ENCODE measurements around the gene MGME1. TPM values are rescaled to one million over a fixed set of nuclear protein-coding genes. Genes with fewer than 3 reads are reported as not detected.
A peak's percentile ranks its signal among the peaks of the same experiment; 100 is the strongest.

The MGME1 gene
- total and polyA plus RNA-seq, 2 of the 13 experiments (the other 11 are each of a cell fraction or from before 2014, with no cell fraction given), result 36.7 to 66.6 TPM

- TF ChIP-seq TRIM24 (CRISPR knock-in tag; IDR thresholded peaks at IDR 0.05) (no peak), ZFP82 (CRISPR knock-in tag; IDR thresholded peaks at IDR 0.05; ENCODE audit: borderline replicate concordance) (peak; percentile 61; the same call in 1 of the 2 replicates), FOSL1 (CRISPR knock-in tag; IDR thresholded peaks at IDR 0.05; ENCODE audit: borderline replicate concordance) (peak; percentile 19), TEAD3 (CRISPR knock-in tag; optimal IDR thresholded peaks at IDR 0.05; ENCODE audit: borderline replicate concordance) (peak; percentile 80), ZNF788 (CRISPR knock-in tag; IDR thresholded peaks at IDR 0.05; ENCODE audit: borderline replicate concordance) (peak; percentile 99), ZNF773 (CRISPR knock-in tag; IDR thresholded peaks at IDR 0.05; ENCODE audit: borderline replicate concordance) (peak; percentile 70; the same call in 1 of the 2 replicates), STAT5B (CRISPR knock-in tag; IDR thresholded peaks at IDR 0.05) (peak; percentile 53), HIVEP1 (CRISPR knock-in tag; IDR thresholded peaks at IDR 0.05) (peak; percentile 97), ZNF3 (CRISPR knock-in tag; IDR thresholded peaks at IDR 0.05) (no peak), DR1 (CRISPR knock-in tag; IDR thresholded peaks at IDR 0.05) (peak; percentile 100), IKZF4 (CRISPR knock-in tag; IDR thresholded peaks at IDR 0.05; ENCODE audit: borderline replicate concordance, low read depth, not compliant biosample characterization) (peak; percentile 95), ZNF234 (CRISPR knock-in tag; conservative IDR thresholded peaks at IDR 0.05) (peak; percentile 93; the same call in 1 of the 2 replicates), KDM6A (CRISPR knock-in tag; IDR thresholded peaks at IDR 0.05; ENCODE audit: low read depth) (0 out of 2 replicates have a peak, but pooled peaks have one; percentile 43), ARNTL (CRISPR knock-in tag; IDR thresholded peaks at IDR 0.05) (peak; percentile 78; the same call in 1 of the 2 replicates), SOX13 (IDR thresholded peaks at IDR 0.05) (peak; percentile 67; the same call in 1 of the 2 replicates), SOX13 (CRISPR knock-in tag; conservative IDR thresholded peaks at IDR 0.05 in 1 of 2, IDR thresholded peaks at IDR 0.05 in 1 of 2) (peak in 1 of 2 experiments; percentile 62; a peak in 2 of 4 replicates), PAWR (CRISPR knock-in tag; IDR thresholded peaks at IDR 0.05; ENCODE audit: borderline replicate concordance) (no peak), PHF20 (CRISPR knock-in tag; IDR thresholded peaks at IDR 0.05) (peak; percentile 92), NFYB (CRISPR knock-in tag; IDR thresholded peaks at IDR 0.05) (peak; percentile 81), SAFB2 (CRISPR knock-in tag; IDR thresholded peaks at IDR 0.05; ENCODE audit: borderline replicate concordance, low read depth) (peak; percentile 99), ZNF569 (CRISPR knock-in tag; IDR thresholded peaks at IDR 0.05; ENCODE audit: borderline replicate concordance) (peak; percentile 39), DMTF1 (CRISPR knock-in tag; IDR thresholded peaks at IDR 0.05) (no peak; the same call in 1 of the 2 replicates)
- TF ChIP-seq, protein P1, sequence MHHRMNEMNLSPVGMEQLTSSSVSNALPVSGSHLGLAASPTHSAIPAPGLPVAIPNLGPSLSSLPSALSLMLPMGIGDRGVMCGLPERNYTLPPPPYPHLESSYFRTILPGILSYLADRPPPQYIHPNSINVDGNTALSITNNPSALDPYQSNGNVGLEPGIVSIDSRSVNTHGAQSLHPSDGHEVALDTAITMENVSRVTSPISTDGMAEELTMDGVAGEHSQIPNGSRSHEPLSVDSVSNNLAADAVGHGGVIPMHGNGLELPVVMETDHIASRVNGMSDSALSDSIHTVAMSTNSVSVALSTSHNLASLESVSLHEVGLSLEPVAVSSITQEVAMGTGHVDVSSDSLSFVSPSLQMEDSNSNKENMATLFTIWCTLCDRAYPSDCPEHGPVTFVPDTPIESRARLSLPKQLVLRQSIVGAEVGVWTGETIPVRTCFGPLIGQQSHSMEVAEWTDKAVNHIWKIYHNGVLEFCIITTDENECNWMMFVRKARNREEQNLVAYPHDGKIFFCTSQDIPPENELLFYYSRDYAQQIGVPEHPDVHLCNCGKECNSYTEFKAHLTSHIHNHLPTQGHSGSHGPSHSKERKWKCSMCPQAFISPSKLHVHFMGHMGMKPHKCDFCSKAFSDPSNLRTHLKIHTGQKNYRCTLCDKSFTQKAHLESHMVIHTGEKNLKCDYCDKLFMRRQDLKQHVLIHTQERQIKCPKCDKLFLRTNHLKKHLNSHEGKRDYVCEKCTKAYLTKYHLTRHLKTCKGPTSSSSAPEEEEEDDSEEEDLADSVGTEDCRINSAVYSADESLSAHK (CRISPR knock-in tag; IDR thresholded peaks at IDR 0.05; ENCODE audit: borderline replicate concordance), result peak; percentile 95
- TF ChIP-seq, protein P2, sequence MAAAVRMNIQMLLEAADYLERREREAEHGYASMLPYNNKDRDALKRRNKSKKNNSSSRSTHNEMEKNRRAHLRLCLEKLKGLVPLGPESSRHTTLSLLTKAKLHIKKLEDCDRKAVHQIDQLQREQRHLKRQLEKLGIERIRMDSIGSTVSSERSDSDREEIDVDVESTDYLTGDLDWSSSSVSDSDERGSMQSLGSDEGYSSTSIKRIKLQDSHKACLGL (CRISPR knock-in tag; IDR thresholded peaks at IDR 0.05), result peak; percentile 99
These were observed at the start of gene MGME1, which contains the start of gene SNX5 (continued) for GRCh38 chr20:17968366-17969277.

All from HepG2 (cell line).